Left cardiac atrium (tissue), 4 donors: ENCODE results near the gene HERC2. TPM values are rescaled to one million over a fixed set of nuclear protein-coding genes. Genes with fewer than 3 reads are reported as not detected.
A peak's percentile ranks its signal among the peaks of the same experiment; 100 is the strongest.
"Not testable (repeated sequence)": the region's sequence is repeated elsewhere in the genome, so short reads cannot be mapped to it uniquely, and the experiment has no call there.

Source experiments
- ATAC-seq, 2 donors: fragments of 200-7000 bp; cut with Tn5 transposase; one replicate each; pipeline ENCODE4 v1.9.1; 2020; ENCODE audit warnings: mild to moderate bottlenecking in 2 of 2, moderate library complexity in 2 of 2
- DNase-seq: peaks from one replicate; pipeline ENCODE4 v3.0.0-alpha.2; 2020
- intact Hi-C, 2 donors: fragments of 100-400 bp; cut with DNase I; formaldehyde crosslinking; loops; one replicate each; pipeline versions ENCODE4 v1.14.1 to v1.15.1; 2022 to 2023
- total RNA-seq, 2 donors: library from RNA; stranded (reverse); fragmentation: NEBNext Ultra II Directional; extraction: Animal tissue kit (Norgen Biotek cat#: 25700); gene quantifications; one replicate each; pipeline ENCODE4 v1.2.1, GENCODE V29; 2021
- donor health status: DM: no; HTN: yes; CAD: no.
- donor health status: DM: no; HTN: yes; CAD: no; lungs with severe emphysema.
- donor health status: DM: yes; HTN: yes; CAD: no.
- donor health status: Dilated cardiomyopathy.

HERC2 gene
- total RNA-seq, 2 donors from 2014 or later, result 46.5 to 46.8 TPM

DNA sequence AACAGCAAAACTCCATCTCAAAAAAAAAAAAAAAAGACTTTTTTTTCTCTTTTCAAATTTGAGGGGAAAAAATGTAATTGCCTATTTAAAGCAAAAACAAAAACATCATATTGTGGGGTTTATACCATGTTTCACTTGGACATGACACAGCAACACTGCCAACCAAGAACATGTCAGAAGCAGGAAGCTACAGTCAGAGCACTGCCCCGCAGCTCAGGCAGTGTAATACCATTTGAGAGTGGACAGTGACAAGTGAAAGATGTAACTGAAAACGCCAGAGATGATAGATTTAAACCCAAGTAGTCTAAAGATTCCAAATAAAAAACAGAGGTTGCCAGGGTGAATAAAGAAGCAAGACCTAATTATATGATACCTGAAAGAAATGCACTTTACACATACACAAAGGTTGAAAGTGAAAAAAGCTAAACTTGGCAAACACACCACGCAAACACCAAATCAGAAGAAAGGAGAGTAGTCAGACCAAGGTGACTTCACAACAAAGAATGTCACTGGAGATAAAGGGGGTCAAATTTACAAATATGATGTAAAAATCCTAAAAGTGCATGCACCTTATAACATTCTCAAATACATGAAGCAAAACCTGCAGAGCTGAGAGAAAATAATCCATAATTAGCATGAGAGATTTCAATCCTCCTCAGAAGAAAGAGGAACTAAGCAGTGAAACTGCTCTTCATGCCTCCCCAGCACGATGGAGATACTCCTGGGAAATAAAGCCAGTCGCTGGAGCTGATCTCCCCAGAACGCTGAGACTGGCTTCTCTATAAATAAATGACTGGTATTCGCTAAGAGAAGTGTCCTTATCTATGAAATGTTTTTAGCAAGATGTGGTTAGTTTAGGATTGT, 32.9 kb downstream of the HERC2 start:
- intact Hi-C loops, DNase-seq: not testable (repeated sequence)
- peak; percentile 39 to 67 for ATAC-seq

DNA sequence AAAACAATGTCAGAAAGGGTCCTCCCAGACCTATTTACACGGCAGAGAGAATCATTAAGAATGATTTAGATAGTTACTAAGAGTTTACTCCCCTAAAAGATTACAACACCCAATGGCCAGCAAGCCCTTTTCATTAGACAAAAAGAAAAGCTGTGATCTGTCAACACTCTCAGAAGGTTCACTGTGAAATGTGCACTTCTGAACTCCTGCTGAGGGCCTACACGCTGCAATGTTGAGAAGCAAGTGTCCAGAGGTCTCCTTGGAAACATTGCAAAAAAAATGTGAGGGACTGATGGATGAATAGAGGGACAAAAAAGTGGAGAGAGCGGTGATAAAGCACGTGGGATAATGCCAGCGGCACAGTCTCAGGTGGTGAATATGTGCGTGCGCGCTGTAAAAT, 35.3 kb downstream of the HERC2 start:
- DNase-seq, intact Hi-C loops: not testable (repeated sequence)
- ATAC-seq, result peak; percentile 78 to 84

DNA sequence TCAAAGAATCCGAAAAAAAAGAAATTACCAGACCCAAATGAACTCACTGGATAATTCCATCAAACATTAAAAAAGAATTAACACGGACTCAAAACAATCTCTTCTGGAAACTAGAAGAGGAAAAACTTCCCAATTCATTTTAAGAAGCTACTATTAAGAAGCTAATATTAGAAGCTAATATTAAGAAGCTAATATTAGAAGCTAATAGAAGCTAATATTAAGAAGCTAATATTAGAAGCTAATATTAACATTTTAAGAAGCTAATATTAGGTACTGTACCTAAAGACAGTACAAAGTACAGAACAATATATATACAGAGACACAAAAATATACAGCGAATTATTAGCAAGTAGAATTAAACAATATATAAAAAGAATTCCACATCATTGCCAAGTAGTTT, 35.9 kb downstream of the HERC2 start:
- intact Hi-C loops, result no loop called here
- DNase-seq, result no peak
- ATAC-seq, result no peak

DNA sequence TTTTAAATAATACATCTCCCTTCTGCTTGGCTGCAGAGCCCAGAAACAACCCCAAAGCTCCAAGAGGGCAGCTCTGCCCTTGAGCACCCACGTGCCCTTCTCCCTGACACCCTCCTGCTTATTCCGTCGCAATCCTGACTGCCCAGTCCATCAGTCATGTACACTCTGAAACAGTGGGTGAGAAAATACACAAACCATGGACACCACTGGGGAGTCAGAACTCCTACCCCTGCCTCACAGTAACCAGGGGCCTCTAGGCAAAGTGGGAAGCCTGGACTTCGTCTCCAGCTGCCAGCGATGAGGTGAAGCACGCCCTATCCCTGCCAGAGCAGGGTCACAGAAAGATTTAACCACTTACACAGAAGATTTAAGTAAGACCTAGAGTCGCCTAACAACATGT, 40.1 kb downstream of the HERC2 start:
- DNase-seq, result no peak
- intact Hi-C loops, result no loop called here
- ATAC-seq, result peak; percentile 54 to 56

DNA sequence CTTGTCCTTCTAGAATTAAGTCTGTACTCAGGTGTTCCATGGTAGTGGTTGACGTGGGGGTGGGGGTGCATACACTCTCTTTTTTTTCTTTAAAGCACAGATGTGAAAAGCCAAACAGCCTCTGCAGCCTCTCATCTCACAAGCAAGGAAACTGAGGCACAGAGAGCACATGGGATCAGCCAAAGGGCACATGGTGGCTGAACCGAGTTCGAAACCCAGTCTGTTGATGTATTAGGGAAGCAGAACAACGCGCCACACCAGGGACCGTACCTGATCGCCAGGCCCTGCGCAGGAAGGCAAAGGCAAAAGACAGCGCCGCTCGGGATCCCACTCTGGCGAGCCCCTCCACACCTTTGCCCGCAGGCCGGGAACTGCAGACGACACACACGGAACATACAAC, 47.3 kb downstream of the HERC2 start:
- ATAC-seq (no peak), DNase-seq (no peak)
- intact Hi-C loops, result no loop called here

DNA sequence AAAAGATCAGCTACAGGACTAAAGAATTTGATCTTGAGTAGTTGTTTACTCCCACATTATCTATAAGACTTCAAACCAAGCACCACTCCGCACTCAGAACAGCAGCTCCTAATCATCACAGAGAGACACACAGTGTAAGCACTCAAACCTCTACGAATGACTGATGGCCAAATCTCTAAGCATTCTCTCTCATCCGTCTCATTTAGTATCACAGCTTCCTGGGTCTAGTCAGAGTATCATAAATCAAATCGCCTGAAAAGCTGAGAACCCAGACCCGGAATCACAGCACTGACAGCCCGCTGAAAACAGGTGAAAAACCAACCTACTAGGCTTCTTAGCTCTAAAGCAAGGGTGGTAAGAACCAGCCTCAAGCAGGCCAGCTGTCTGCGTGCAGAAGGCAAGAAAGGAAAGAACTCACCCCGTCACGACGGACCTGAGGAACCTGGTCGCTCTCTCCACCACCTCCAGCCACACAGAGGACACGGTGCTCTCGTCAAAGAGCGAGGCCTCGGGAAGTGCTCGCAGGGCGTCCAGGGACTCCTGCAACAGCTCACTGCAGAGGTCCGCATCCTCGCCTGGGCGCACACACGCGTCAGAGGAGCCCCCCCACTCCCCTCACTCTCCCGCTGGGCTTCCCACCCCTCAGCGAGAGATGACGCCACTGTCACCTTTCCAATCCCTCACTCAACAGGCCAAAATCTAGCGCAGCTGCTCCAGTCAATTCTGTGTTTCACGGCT, 47.9 kb downstream of the HERC2 start:
- DNase-seq, result no peak
- intact Hi-C loops, result no loop called here
- ATAC-seq, result no peak

DNA sequence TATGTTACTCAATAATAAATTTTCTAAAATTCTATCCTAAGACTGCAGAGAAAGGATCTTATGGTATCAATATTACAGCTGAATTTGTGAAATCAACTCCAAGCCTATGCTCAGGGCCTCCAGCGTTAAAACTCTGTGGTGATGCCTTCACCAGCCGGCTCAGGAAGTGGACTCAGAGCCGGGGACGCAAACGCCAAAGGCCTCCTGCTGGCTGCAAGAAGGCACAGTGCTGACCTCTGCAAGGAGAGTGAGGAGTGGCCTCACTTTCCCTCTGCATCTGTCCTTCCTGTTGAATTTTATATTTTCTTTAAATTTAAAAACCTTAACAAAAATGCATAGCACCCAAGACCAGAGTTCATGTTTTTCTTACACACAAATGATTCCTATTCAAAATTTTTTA, 48.5 kb downstream of the HERC2 start:
- intact Hi-C loops, result no loop called here
- DNase-seq (no peak), ATAC-seq (peak in 1 of 2 donors; percentile 37)

DNA sequence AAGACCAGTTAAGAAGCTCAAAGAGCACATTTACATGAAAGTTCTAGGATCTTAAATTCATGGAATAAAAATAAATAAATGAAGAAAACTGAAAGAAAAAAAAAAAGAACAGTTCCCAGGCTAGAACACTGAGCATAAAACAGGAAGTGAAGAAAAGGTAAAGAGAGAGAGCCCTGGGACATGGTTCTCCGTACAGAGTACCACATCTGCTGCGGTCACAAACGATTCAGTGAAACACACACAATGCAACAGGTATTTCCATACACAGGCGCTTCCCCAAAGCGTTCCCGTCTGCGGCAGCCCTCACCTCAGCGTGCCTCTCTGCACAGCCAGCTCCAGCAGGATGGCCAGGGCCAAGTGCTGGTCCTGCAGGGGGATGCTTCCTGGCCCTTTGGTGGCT, 49.4 kb downstream of the HERC2 start:
- no peak for ATAC-seq
- intact Hi-C loops, result no loop called here
- no peak for DNase-seq

DNA sequence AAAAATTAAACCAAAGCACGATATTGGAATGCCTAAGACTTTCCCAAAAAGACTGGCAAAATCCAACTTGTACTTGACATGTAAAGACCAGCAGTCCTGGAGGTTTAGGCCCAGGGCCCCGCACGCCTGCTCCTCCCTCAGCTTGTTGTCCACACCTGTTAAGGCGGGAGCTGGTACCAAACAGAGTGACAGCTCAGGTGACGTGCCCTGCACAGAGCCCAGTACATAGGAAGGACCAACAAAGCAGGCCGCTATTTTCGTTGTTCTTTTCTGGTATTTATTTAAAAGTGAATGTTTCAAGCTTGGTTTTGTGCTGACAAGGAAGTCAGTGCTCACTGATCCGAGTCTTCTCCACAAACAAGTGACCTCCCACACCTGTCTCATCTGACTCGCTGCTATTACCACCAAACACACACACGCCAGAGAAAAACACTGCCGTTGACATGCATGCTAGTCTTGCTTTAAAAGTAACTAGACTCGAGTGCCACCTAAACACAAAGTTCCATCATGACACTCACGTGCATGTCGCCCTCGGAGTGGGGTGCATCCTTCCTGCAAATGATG, 50.2 kb downstream of the HERC2 start:
- intact Hi-C loops, result no loop called here
- ATAC-seq (no peak), DNase-seq (no peak)

DNA sequence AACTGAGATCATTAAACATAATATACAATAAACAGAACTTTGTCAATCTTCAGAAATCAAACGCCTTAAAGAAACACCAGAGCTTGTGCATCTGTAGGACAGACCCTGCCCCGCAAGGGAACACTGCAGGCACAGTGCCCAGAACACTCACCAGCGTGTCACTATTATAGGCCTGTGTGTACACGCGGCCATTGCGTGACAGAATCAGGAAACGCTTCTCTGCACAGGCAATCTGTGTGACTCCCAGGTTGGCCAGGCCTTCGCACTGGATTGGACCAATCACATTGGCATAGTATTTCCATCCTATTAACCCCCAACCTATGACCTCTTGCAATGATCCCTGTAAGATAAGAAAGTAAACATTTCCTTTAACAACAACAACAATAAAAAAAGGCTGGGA, 52.9 kb downstream of the HERC2 start:
- DNase-seq (peak; percentile 41), ATAC-seq (peak; percentile 52 to 71)
- intact Hi-C loops, result no loop called here

DNA sequence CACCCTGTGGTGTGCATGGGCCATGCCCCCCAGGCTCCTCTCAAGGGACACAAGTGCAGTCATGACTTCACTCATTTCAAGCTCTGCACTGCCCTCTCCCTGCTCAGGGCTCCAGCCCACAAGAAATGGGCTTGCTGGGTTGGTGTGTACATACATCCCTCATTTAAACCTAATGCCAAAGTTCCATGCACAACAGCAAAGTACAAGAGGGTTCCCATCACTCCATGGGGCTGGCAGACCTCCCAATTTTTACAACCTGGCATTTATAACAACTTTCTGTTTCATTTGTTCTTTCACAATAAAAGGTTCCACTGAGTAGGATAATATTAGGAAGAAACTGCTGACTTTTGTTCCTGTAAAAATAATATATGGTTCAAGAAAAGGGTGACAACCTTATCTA, 54.3 kb downstream of the HERC2 start:
- ATAC-seq (no peak), DNase-seq (no peak)
- intact Hi-C loops, result no loop called here

DNA sequence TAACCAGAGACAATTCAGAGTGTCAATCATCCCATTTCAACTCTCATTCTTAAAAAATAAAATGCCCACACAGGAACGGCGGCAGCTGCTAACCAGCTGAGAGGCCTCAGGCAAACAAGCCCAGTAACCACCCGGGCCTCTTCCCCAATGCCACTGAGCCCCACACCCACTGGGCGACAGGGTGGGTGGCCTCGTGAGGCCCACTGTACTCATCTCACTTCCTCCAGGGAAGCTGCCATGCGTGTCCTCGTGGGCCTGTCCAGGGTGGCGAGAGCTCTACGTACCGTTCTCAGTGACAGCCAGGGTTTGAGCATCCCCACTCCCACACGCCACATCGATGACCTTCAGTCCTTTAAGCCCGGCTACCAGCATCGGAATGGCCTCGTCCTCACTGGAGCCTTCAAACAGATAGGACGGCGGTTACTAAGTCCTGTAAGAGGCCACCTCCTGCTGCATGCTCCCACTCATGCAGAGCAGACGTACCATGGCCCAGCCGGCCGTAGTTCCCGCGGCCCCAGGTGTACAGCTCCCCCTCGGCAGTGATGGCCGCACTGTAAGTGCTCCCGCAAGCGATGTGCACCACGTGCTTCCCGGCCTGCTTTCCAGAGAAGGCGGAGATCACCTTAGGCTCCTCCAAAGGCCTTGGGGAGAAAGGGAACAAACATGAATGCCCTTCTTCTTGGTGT, 56.5 kb downstream of the HERC2 start:
- ATAC-seq (no peak), DNase-seq (no peak)
- intact Hi-C loops, result no loop called here

DNA sequence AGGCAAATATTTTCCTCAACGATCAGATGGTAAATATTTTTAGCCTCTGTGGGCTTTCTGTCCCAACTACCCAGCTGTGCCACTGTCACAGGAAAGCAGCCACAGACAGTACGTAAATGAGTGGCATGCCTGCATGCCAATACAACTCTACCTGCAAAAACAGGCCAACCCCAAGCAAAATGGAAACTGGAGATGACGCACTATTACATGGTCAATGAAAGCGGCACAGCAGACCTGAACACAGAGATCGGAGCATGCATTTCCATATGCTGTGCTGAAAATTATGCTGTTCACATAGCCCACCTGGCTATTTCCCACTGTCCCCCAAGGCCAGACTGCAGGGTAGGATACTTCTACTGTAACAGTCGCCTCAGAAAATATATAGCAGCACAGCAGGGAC, 57.8 kb downstream of the HERC2 start:
- ATAC-seq (no peak), DNase-seq (no peak)
- intact Hi-C loops, result no loop called here

DNA sequence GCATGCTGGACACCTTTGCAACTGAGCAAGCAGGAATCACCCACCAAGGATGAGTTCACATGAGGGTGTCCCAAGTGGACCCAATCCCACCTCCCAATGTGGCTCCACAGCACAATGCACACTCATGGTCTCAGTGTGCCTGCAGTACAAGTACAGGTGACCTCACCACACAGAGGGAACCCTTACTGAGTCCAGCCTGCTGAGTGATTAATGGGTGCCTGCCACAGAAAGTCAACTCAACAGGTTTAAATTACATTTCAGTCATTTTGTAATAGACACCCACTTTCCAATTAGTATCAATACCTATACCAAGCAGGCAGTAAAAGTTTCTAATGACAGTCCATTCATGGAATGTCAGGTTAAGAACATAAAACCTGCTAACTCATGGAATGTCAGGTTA, 59.5 kb downstream of the HERC2 start:
- intact Hi-C loops, result no loop called here
- ATAC-seq (no peak), DNase-seq (no peak)

DNA sequence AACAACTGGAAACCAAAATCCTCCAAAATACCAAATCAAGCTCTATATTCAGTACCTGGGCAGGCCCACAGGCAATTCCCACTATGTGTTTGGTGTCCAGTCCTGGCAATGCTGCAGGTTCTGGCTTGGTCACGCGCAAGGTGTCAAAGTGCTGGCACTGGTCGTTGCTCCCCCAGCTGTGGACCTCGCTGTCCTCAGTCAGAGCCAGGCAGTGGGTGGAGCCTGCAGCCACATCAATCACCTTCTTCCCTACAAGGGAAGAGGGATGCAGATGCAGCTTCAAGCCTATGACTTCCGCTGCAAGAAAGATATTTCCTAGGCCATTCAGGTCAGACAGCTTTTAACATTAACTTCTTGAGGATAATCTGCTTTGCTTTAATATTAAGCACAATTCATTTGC, 61.3 kb downstream of the HERC2 start:
- ATAC-seq (peak; percentile 79 to 81), DNase-seq (no peak)
- intact Hi-C loops, result no loop called here

DNA sequence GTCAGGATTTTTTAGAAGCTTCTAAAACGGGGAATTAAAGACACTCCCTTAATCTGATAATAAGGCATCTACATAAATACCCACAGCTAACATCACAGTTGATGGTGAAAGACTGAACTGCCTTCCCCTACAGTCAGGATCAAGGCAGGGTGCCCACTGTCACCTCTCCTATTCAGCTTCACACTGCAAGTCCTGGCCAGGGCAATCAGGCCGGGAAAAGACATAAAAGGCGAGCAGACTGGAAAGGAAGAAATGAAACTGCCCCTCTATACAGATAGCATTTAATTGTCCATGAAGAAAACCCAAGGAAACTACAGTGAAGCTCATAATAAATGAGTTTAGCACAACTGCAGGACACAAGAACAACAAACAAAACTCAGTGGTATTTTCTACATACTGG, 61.7 kb downstream of the HERC2 start:
- intact Hi-C loops, result no loop called here
- ATAC-seq, result peak in 1 of 2 donors; percentile 34
- no peak for DNase-seq

DNA sequence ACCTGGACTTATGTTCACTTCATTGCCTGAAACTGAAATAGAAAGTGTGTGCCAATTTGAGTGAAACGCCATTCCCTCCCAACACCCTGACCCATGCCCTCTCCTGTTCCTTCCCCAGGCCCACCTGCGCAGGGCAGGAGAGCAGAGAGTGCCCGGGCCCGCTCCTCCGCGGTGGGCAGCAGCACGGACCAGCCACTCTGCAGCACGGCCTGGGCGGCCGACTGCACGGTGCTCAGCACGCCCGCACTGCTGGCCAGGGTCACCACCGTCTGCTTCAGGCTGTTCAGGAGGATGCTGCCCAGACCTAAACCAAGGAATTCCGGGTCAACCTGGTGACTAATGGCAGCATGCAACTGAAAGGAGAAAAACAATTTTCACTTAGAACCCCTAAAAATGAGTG, 66.0 kb downstream of the HERC2 start:
- ATAC-seq (no peak), DNase-seq (no peak)
- intact Hi-C loops, result no loop called here

DNA sequence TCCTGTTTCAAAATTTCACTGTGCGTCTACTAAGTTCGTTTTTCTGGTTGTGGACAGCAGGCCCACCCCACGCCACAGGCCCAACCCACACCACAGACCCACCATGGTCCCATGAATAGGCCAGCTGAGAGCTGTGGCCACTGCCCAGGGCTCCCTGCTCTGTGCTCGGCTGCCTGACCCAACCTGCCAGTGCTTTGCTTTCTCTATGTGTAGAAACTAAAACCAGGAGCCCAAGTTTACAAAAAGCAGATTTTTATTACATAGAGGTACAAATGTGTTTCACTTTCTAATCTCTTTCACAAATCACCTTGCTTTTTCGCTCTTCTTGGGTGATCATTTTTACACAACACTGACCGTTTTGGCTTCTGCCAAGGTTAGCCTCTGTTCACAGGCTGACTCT, 69.1 kb downstream of the HERC2 start:
- DNase-seq, result no peak

DNA sequence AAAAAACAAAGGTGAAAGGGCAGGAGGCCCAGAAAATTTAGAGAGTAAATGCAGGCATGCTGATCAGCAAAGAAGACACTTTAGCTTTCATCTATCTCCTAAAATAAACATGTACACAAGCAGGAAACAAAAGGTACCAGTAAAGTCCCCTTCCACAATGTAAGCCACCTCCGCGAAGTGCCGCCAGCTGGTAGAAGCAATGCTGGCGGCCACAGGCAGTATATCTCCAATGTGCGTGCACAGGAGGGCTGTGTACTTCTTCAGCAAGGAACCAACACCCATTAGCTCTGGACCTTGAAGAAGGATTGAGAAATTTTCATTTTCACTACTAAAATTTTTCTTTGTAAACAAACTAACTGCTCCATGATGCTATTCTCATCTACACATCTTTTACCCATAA, 75.4 kb downstream of the HERC2 start:
- no peak for DNase-seq
- no peak for ATAC-seq
- intact Hi-C loops, result no loop called here

More for the DNA sequence above, 69.1 kb downstream of the HERC2 start:
- no peak for ATAC-seq
- intact Hi-C loops, result no loop called here

DNA sequence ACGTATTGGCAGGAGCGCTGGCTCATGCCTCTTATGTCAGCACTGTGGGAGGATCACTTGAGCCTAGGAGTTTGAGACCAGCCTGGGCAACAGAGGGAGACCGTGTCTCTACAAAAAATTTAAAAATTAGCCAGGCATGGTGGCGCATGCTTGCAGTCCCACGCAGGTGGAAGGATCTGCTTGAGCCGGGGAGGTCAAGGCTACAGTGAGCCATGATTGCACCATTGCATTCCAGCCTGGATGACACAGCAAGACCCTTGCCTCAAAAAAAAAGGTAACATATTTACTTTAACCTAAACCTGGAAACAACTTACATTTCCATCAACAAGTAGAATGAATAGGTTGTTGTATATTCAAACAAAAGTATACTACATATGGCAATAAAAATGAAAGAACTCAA, 78.1 kb downstream of the HERC2 start:
- DNase-seq (no peak), ATAC-seq (no peak)
- intact Hi-C loops, result no loop called here
